HPDE6-E6E7 (cell line): Measurements from ENCODE around the gene THPO.

Source experiments
- DNase-seq: peaks from one replicate; pipeline ENCODE4 v3.0.0; 2011; ENCODE audit warnings: missing footprints; ENCODE audit errors: extremely low spot score

THPO gene

DNA sequence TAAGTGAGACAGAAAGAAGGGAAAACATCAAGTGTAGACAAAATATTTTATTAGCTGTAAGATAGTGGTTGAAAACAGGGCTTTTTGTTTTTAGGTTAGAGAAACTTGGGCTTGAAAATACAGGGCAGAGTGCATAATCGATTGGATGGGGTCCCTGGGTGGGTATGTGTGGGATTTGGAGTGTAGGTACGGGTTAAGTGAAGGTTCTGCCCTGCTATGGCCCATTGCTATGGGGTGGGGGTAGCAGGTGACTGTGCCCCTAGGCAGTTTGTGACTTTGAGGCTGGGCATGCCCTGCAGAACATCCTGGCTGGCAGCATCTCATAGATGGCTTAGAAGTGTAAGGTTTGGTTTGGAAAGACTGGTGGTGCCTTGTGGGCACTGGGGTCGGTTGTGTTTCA is 44.3 kb downstream of the THPO start:
- DNase-seq, result no peak

DNA sequence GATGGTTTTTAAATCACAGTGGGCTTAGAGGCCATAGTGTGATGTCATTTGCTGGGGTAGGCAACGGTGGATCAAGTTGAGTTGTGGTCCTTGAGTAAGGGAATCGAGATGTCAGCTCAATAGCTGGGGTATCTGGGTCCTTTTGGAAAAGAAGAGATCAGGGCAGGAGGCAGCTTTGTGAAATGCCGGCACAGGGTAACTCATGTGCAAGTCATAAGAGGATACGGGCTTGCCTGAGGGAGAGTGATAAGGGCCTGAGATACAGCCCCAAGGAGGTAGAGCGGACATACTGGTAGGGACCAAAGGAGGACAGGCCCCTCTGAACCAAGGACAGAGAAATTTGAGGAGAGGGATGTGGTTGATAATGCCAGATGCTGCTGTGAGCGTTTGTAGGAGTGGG is 44.8 kb downstream of the THPO start:
- DNase-seq, result no peak

DNA sequence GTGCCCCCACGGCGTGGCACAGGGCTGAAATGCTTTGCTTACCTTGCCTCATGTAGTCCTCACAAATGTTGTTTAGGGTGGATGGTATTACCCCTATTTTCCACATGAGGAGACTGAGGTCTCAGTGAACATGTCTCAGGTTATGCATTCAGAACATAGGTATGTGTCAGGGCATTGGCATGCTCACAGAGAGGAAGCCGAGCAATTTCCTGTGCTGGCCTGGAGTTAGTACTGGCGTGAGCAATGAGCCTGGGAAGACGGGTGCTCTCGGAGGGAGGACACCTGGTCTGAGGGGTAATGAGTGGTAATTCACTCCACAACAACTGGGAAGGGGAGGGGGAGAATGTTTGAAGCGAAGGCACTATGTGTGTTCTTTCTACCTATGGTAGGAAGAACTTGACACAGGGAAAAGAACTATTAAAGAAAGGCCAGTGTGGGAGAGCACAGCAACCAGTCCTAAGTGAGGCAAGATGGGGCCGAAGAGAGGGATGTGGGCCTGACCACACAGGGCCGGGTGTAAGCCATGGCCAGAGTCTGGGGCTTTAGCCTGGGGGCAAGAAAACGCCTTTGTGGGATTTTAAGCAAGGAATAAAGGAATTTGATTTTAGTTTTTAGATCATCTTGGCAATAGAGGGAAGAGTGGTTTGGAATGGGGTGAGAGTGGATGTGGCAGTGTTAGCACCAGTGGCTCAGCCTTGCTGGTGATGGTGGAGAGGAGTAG is 45.5 kb downstream of the THPO start:
- DNase-seq, result peak; percentile 74

DNA sequence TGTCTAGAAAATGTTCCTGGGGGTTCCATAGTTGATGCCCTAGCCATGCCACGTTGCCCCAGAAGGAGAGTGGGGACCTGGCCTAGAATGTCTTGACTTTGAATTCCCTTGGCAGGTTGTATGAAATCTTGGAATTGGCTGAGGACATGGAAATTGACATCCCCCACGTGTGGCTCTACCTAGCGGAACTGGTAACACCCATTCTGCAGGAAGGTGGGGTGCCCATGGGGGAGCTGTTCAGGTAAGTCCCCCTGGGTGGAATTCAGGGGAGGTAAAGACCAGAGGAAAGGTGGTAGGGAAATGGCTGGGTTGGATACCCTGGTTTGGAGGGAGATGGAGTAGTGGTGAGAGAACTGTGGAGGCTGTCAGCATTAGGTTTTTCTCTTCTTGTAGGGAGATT is 49.5 kb downstream of the THPO start:
- DNase-seq, result no peak

DNA sequence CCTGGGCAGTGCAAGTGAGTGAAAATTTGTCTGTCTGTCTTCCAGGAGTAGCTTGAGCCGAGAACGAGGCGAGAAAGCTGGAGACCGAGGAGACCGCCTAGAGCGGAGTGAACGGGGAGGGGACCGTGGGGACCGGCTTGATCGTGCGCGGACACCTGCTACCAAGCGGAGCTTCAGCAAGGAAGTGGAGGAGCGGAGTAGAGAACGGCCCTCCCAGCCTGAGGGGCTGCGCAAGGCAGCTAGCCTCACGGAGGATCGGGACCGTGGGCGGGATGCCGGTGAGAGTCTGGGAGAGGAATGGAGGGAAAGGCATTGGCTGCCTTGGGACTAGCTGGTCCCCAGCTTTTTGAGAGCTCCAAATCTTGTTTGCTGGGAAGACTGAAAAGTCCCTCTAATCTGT is 50.8 kb downstream of the THPO start:
- no peak for DNase-seq

DNA sequence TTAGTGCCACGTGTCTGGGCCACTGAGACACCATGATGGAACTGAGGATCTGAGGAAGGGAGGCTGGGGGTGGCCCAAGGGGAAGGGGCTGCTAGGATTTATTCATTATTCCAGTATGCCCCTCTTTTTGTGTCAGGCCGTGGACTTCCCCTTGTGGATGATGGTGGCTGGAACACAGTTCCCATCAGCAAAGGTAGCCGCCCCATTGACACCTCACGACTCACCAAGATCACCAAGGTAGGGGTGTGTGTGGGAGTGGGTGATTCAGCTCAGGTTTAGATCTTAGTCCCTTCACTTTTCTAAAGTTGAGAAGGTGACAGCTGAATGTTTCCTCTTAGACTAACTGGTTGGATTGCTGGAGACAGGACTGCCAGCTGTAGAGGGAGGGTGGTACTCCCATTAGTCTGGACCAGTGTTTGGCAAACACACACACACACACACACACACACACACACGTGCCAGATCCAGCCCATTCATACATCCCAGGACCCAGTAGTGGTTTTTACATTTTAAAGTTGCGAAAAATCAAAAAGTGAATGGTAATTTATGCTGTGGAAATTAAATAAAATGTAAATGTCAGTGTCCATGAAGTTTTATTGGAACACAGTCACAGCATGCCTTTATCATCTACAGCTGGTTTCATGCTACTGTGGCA is 52.2 kb downstream of the THPO start:
- DNase-seq, result no peak

- no peak for DNase-seq
Measured at GRCh38 chr3:184325269-184325668, 52.7 kb downstream of the THPO start.

DNA sequence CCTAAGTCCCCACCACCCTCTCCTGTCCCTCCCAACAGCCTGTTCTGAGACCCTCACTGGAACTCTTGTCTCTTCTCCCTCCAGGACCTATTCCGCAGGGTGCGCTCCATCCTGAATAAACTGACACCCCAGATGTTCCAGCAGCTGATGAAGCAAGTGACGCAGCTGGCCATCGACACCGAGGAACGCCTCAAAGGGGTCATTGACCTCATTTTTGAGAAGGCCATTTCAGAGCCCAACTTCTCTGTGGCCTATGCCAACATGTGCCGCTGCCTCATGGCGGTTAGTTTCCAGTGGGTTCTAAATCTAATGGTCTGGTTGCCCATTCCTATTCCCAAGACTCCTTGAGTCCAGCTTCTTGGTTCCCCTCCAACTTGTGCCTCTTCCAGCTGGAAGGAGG is 54.3 kb downstream of the THPO start:
- no peak for DNase-seq

DNA sequence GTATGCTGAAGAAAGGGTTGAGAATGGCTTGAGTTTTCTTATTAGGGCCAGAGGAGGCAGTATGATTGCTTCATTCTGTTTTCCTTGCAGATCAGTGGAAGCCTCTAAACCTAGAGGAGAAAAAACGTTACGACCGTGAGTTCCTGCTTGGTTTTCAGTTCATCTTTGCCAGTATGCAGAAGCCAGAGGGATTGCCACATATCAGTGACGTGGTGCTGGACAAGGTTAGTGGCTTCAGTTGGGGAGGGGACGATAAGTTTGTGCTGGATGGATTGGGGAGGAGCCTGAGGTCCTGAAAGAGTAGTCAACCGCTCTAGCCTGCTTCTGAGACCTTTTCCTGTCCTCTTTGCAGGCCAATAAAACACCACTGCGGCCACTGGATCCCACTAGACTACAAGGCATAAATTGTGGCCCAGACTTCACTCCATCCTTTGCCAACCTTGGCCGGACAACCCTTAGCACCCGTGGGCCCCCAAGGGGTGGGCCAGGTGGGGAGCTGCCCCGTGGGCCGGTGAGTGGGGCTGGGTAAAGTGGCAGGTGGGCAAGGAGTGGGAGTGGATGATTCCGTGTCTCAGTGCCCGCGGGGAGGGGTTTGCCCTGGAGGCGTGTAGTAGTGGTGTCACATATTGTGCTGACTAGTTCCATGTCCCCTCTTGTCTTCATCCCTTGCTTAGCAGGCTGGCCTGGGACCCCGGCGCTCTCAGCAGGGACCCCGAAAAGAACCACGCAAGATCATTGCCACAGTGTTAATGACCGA is 55.1 kb downstream of the THPO start:
- DNase-seq, result no peak
